Measurements from ENCODE around the gene IL23R.
"Not testable (repeated sequence)": the region's sequence is repeated elsewhere in the genome, so short reads cannot be mapped to it uniquely, and the experiment has no call there.

IL23R gene

GRCh38 chr1:67140460-67140859, 25.8 kb upstream of the IL23R start:
- in situ Hi-C loops (cut with HindIII; ENCODE audit: low pct_unique_long_range_greater_than_20kb, low sequenced_read_pairs): no loop called here
- no peak for TF ChIP-seq JUND (IDR thresholded peaks at IDR 0.05; ENCODE audit: low read depth)
- DNase-seq (ENCODE audit: low read depth in 1 of 2, low spot score in 1 of 2): no peak

- in situ Hi-C loops (cut with HindIII; ENCODE audit: low pct_unique_long_range_greater_than_20kb, low sequenced_read_pairs): not testable (repeated sequence)
Observed at GRCh38 chr1:67141832-67142231, 24.4 kb upstream of the IL23R start.

DNA sequence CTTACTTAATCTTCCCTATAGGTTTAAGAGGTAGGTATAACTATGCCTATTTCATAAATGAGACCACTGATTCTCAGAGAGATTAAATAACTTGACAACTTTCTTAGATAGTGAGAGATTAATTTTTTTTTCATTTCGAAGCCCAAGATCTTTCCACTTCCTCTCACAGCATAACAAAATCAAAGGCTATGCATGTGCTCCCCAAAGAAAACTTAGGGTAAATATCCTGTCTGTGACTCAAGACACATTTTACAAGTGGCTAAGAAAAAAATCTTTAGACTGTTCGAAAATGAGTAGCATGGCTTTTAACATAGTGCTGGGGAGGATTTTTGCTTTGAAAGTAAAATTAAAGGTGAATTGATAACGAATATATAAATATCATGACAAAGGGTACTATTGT, 23.3 kb upstream of the IL23R start:
- in situ Hi-C loops (cut with HindIII; ENCODE audit: low pct_unique_long_range_greater_than_20kb, low sequenced_read_pairs): no loop called here
- no peak for DNase-seq (ENCODE audit: low read depth in 1 of 2, low spot score in 1 of 2)
- TF ChIP-seq JUND (IDR thresholded peaks at IDR 0.05; ENCODE audit: low read depth): no peak

More at GRCh38 chr1:67141832-67142231, 24.4 kb upstream of the IL23R start:
- not testable (repeated sequence) for DNase-seq (ENCODE audit: low read depth in 1 of 2, low spot score in 1 of 2)

- no peak for DNase-seq (ENCODE audit: low read depth in 1 of 2, low spot score in 1 of 2)
- in situ Hi-C loops (cut with HindIII; ENCODE audit: low pct_unique_long_range_greater_than_20kb, low sequenced_read_pairs): no loop called here
- TF ChIP-seq JUND (IDR thresholded peaks at IDR 0.05; ENCODE audit: low read depth): no peak
Observed at GRCh38 chr1:67143966-67144365, 22.3 kb upstream of the IL23R start.

GRCh38 chr1:67144696-67145095, 21.6 kb upstream of the IL23R start:
- no peak for TF ChIP-seq JUND (IDR thresholded peaks at IDR 0.05; ENCODE audit: low read depth)
- in situ Hi-C loops (cut with HindIII; ENCODE audit: low pct_unique_long_range_greater_than_20kb, low sequenced_read_pairs): no loop called here
- DNase-seq (ENCODE audit: low read depth in 1 of 2, low spot score in 1 of 2): no peak

- in situ Hi-C loops (cut with HindIII; ENCODE audit: low pct_unique_long_range_greater_than_20kb, low sequenced_read_pairs): no loop called here
- TF ChIP-seq JUND (IDR thresholded peaks at IDR 0.05; ENCODE audit: low read depth): no peak
- no peak for DNase-seq (ENCODE audit: low read depth in 1 of 2, low spot score in 1 of 2)
Observed at GRCh38 chr1:67146101-67146500, 20.2 kb upstream of the IL23R start.

GRCh38 chr1:67146539-67146938, 19.7 kb upstream of the IL23R start:
- TF ChIP-seq JUND (IDR thresholded peaks at IDR 0.05; ENCODE audit: low read depth): no peak
- DNase-seq (ENCODE audit: low read depth in 1 of 2, low spot score in 1 of 2): no peak
- in situ Hi-C loops (cut with HindIII; ENCODE audit: low pct_unique_long_range_greater_than_20kb, low sequenced_read_pairs): no loop called here

- in situ Hi-C loops (cut with HindIII; ENCODE audit: low pct_unique_long_range_greater_than_20kb, low sequenced_read_pairs); DNase-seq (ENCODE audit: low read depth in 1 of 2, low spot score in 1 of 2): not testable (repeated sequence)
Observed at GRCh38 chr1:67147973-67148372, 18.3 kb upstream of the IL23R start.

GRCh38 chr1:67148516-67149178, 17.6 kb upstream of the IL23R start:
- in situ Hi-C loops (cut with HindIII; ENCODE audit: low pct_unique_long_range_greater_than_20kb, low sequenced_read_pairs): no loop called here
- TF ChIP-seq JUND (IDR thresholded peaks at IDR 0.05; ENCODE audit: low read depth): no peak
- peak in 1 of 2 experiments; percentile 16 for DNase-seq (ENCODE audit: low read depth in 1 of 2, low spot score in 1 of 2)

DNA sequence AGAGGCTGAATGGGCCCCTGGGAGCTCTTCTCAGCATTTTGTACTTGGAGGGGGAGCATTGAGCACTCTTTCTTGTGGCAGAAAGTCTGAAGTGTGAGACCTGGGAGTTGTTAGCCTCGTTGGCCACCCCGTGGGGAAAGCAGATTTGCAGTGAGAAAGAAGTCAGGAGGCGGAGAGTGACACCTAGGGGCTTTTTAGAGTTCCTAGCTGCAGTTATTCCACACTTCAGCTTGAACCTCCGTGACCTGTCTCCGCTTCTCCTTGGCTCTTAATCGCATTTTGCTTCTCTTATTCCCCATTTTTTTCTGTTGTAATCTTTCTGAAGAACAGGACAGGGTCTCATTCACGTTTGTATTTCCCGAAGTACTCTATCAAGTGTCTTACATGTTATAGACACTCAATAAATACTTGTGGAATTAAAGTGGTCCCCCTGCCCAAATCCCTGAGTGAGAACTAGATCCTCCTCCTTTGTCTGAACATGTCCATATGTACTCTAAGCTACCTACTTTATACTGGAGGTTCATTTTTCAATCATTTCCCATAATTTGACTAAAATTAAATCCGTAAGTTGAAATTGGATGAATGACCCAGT, 17.0 kb upstream of the IL23R start:
- TF ChIP-seq JUND (IDR thresholded peaks at IDR 0.05; ENCODE audit: low read depth): no peak
- in situ Hi-C loops (cut with HindIII; ENCODE audit: low pct_unique_long_range_greater_than_20kb, low sequenced_read_pairs): no loop called here

DNA sequence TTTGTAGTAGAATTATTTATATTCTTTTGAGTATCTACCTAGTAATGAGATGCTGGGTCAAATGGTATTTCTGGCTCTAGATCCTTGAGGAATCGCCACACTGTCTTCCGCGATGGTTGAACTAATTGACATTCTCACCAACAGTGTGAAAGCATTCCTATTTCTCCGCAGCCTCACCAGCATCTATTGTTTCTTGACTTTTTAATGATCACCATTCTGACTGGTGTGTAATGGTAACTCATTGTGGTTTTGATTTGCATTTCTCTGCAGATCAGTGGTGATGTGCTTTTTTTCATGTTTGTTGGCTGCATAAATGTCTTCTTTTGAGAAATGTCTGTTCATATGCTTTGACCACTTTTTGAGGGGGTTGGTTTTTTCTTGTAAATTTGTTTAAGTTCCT, 15.3 kb upstream of the IL23R start:
- in situ Hi-C loops (cut with HindIII; ENCODE audit: low pct_unique_long_range_greater_than_20kb, low sequenced_read_pairs): no loop called here
- no peak for DNase-seq (ENCODE audit: low read depth in 1 of 2, low spot score in 1 of 2)
- TF ChIP-seq JUND (IDR thresholded peaks at IDR 0.05; ENCODE audit: low read depth): no peak

More for the DNA sequence above, 17.0 kb upstream of the IL23R start:
- peak; percentile 35 to 82 for DNase-seq (ENCODE audit: low read depth in 1 of 2, low spot score in 1 of 2)

DNA sequence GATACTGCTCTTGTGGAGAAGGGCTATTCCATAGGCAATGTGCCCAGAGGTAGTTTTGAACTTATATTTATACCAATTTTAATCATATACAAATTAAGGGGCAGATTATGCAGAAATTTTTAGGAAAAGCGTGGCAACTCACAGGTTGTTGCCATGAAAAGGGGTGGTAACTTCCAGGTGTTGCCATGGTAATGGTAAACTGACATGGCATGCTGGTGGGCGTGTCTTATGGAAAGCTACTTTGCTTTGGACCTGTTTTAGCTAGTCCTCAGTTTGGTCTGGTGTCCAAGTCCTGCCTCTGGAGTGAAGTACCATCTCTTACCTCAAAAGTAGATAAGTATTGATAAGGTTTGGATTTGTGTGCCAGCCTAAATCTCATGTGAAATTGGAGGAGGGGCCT, 7.9 kb upstream of the IL23R start:
- peak in 1 of 2 experiments; percentile 15 for DNase-seq (ENCODE audit: low read depth in 1 of 2, low spot score in 1 of 2)
- no peak for TF ChIP-seq JUND (IDR thresholded peaks at IDR 0.05; ENCODE audit: low read depth)
- in situ Hi-C loops (cut with HindIII; ENCODE audit: low pct_unique_long_range_greater_than_20kb, low sequenced_read_pairs): no loop called here

GRCh38 chr1:67159233-67159632, 7.0 kb upstream of the IL23R start:
- TF ChIP-seq JUND (IDR thresholded peaks at IDR 0.05; ENCODE audit: low read depth): no peak
- in situ Hi-C loops (cut with HindIII; ENCODE audit: low pct_unique_long_range_greater_than_20kb, low sequenced_read_pairs): no loop called here
- no peak for DNase-seq (ENCODE audit: low read depth in 1 of 2, low spot score in 1 of 2)

DNA sequence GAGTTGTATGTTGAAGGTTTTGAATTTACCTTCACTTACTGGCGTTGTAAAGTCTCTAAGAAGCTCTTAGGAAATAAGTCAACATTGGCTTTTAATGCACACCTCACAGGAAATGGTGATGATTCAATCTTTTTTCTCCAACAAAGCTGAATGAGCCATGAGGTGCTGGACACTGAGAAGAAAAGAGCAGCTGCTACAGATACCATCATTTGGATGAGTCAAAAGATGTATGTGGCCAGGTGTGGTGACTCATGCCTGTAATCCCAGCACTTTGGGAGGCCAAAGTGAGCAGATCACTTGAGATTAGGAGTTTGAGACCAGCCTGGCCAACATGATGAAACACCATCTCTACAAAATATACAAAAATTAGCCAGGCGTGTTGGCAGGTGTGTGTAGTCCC, 3.3 kb upstream of the IL23R start:
- in situ Hi-C loops (cut with HindIII; ENCODE audit: low pct_unique_long_range_greater_than_20kb, low sequenced_read_pairs): no loop called here
- no peak for TF ChIP-seq JUND (IDR thresholded peaks at IDR 0.05; ENCODE audit: low read depth)
- peak in 1 of 2 experiments; percentile 27 for DNase-seq (ENCODE audit: low read depth in 1 of 2, low spot score in 1 of 2)

Data from T47D (cell line).